Panc1 (cell line): ENCODE data around the gene IGF2BP1. TPM values are rescaled to one million over a fixed set of nuclear protein-coding genes. Genes with fewer than 3 reads are reported as not detected.

Experiments used
- ATAC-seq: fragments of 200-7000 bp; cut with Tn5 transposase; 2 replicates; pipeline ENCODE4 v1.9.1; 2020; ENCODE audit warnings: mild to moderate bottlenecking, moderate library complexity
- BruUV-seq: library from RNA; stranded (reverse); fragments of 400-500 nt; replicated peaks from 2 replicates; lab custom pipeline; 2021; lab: Mats Ljungman, UMichigan
- CTCF ChIA-PET: fragments of 300-600 bp; sonication (Branson Sonifier 250); formaldehyde crosslinking; loops from one replicate; lab custom pipeline; 2022; ENCODE audit warnings: antibody characterized with exemption; lab: Charles Lee
- POLR2A ChIA-PET: fragments of 300-600 bp; sonication (Branson Sonifier 250); formaldehyde crosslinking; loops from one replicate; lab custom pipeline; 2022; ENCODE audit warnings: antibody characterized with exemption; lab: Charles Lee
- DNase-seq: peaks from one replicate; pipeline ENCODE4 v3.0.0-alpha.2; 2010; ENCODE audit warnings: low read depth, low spot score
- H3K27ac ChIP-seq: 2 replicates; pipeline ENCODE4 v1.5.1; 2011; ENCODE audit warnings: mild to moderate bottlenecking, low read length, inconsistent platforms
- H3K27me3 ChIP-seq: fragments of 200-500 bp; sonication (Bioruptor generic); 2 replicates; pipeline ENCODE4 v1.6.0; 2014; ENCODE audit warnings: low read length, inconsistent platforms; ENCODE audit not compliant: control insufficient read depth, insufficient read depth
- H3K36me3 ChIP-seq: fragments of 200-500 bp; sonication (Bioruptor generic); 2 replicates; pipeline ENCODE4 v1.5.1; 2014; ENCODE audit warnings: inconsistent platforms, mild to moderate bottlenecking, low read length, moderate library complexity; ENCODE audit not compliant: control insufficient read depth, insufficient read depth
- H3K4me1 ChIP-seq: 2 replicates; pipeline ENCODE4 v1.5.1; 2011; ENCODE audit warnings: inconsistent platforms, mild to moderate bottlenecking, low read length, moderate library complexity; ENCODE audit not compliant: control insufficient read depth, insufficient read depth
- H3K4me3 ChIP-seq, 2 experiments: 2 replicates each; pipeline ENCODE4 v1.5.1; 2011 to 2012; ENCODE audit warnings: low read depth in 2 of 2, low read length in 2 of 2, mild to moderate bottlenecking in 2 of 2, inconsistent platforms in 1 of 2, moderate library complexity in 1 of 2
- H3K9me3 ChIP-seq: fragments of 200-500 bp; sonication (Bioruptor generic); 2 replicates; pipeline ENCODE4 v1.5.1; 2014; ENCODE audit warnings: low read depth, mild to moderate bottlenecking, inconsistent platforms, low read length, moderate library complexity; ENCODE audit not compliant: control insufficient read depth, insufficient read depth
- CTCF ChIP-seq: fragments of 450-650 bp; IDR thresholded peaks from 2 replicates; pipeline ENCODE4 v1.5.1; 2017; ENCODE audit warnings: mild to moderate bottlenecking
- POLR2AphosphoS5 ChIP-seq: IDR thresholded peaks from 2 replicates; pipeline ENCODE4 v1.6.1; 2012; ENCODE audit warnings: mild to moderate bottlenecking, low read depth, low read length, moderate library complexity
- REST ChIP-seq, 2 experiments: IDR thresholded peaks; 2 replicates each; pipeline ENCODE4 v1.6.1; 2011 to 2012; ENCODE audit warnings: low read depth in 2 of 2, control low read depth in 1 of 2, low read length in 1 of 2, mild to moderate bottlenecking in 1 of 2, moderate library complexity in 1 of 2; ENCODE audit not compliant: insufficient read depth in 1 of 2
- SIN3A ChIP-seq: IDR thresholded peaks from 2 replicates; pipeline ENCODE4 v1.6.1; 2012; ENCODE audit warnings: low read depth, mild to moderate bottlenecking, low read length, moderate library complexity, borderline replicate concordance; ENCODE audit not compliant: insufficient read depth
- TCF7L2 ChIP-seq: IDR thresholded peaks from 2 replicates; pipeline ENCODE4 v1.6.1; 2011; ENCODE audit warnings: mild to moderate bottlenecking, low read depth, low read length, inconsistent platforms
- in situ Hi-C: cut with HindIII; loops from 2 replicates; pipeline ENCODE4 v1.10.0; 2016; ENCODE audit warnings: low sequenced_read_pairs, low pct_unique_long_range_greater_than_20kb
- intact Hi-C: fragments of 100-400 bp; cut with micrococcal nuclease; formaldehyde crosslinking; loops from one replicate; pipeline ENCODE4 v1.10.0; 2022; ENCODE audit not compliant: unreplicated experiment
- total RNA-seq: library from RNA; stranded (reverse); gene quantifications from one replicate; pipeline ENCODE4 v1.2.1, GENCODE V29; 2021; ENCODE audit not compliant: unreplicated experiment

IGF2BP1 gene
- total RNA-seq, 1 experiment from 2014 or later: 109 TPM

GRCh38 chr17:49086649-49087048, 89.5 kb downstream of the IGF2BP1 start:
- in situ Hi-C loops: no loop called here
- intact Hi-C loops: no loop called here
- Histone ChIP-seq H3K4me1 (no peaks in the 10 kb centered on the region), H3K27me3 (no peaks in the 10 kb centered on the region), H3K4me3 (no peak overlapping the region), H3K36me3 (no peaks in the 10 kb centered on the region), H3K9me3 (no peaks in the 10 kb centered on the region; the same call in 1 of the 2 replicates), H3K27ac (no peak overlapping the region)
- ATAC-seq (no peak), DNase-seq (no peak)
- CTCF ChIA-PET: no interaction called here
- POLR2A ChIA-PET: interaction anchor here (0.6 kb wide), 1 partner anchor 123 kb away, joined by 3 read pairs; no protein-coding TSS in a partner anchor
- no TSS peak for BruUV-seq
- TF ChIP-seq SIN3A: no peak
- TF ChIP-seq POLR2AphosphoS5: no peak
- no peak for TF ChIP-seq TCF7L2
- TF ChIP-seq REST (IDR thresholded peaks at IDR 0.05; ENCODE audit: insufficient read depth in 1 of 2, low read depth in 2 of 2, low read length in 1 of 2): no peak
- no peak for TF ChIP-seq CTCF

- H3K36me3 ChIP-seq: no peaks in the 10 kb centered on the region
- no peak overlapping the region for H3K27ac ChIP-seq
- H3K4me3 ChIP-seq: no peak overlapping the region
- no TSS peak for BruUV-seq
- no peaks in the 10 kb centered on the region for H3K27me3 ChIP-seq
- CTCF ChIA-PET: interaction anchor here (0.6 kb wide), 1 partner anchor 833 kb away, joined by 5 read pairs; no protein-coding TSS in a partner anchor
- in situ Hi-C loops (no loop called here), intact Hi-C loops (no loop called here)
- ATAC-seq (no peak), DNase-seq (no peak)
- no peaks in the 10 kb centered on the region; the same call in 1 of the 2 replicates for H3K9me3 ChIP-seq
- POLR2A ChIA-PET: interaction anchor here (0.6 kb wide), 1 partner anchor 64 kb away, joined by 3 read pairs; no protein-coding TSS in a partner anchor
- TF ChIP-seq SIN3A: no peak
- TF ChIP-seq CTCF: no peak
- TF ChIP-seq POLR2AphosphoS5: no peak
- no peak for TF ChIP-seq REST (IDR thresholded peaks at IDR 0.05; ENCODE audit: insufficient read depth in 1 of 2, low read depth in 2 of 2, low read length in 1 of 2)
- no peak for TF ChIP-seq TCF7L2
- no peaks in the 10 kb centered on the region for H3K4me1 ChIP-seq
These were observed 91.9 kb downstream of the IGF2BP1 start for GRCh38 chr17:49089094-49089493.
